NCI-H2107 (cell line): Measurements from ENCODE around the gene LZTR1.

ENCODE experiments used
- DNase-seq: peaks from one replicate; lab custom pipeline; 2025; lab: John Stamatoyannopoulos, UW

LZTR1 gene

GRCh38 chr22:20980938-20981722, 967 bp upstream of the LZTR1 start:
- no peak for DNase-seq

- DNase-seq = no peak
These were observed 426 bp downstream of the LZTR1 start for GRCh38 chr22:20982563-20982882.

- DNase-seq = no peak
These were observed 1.1 kb downstream of the LZTR1 start for GRCh38 chr22:20983081-20983771.

DNA sequence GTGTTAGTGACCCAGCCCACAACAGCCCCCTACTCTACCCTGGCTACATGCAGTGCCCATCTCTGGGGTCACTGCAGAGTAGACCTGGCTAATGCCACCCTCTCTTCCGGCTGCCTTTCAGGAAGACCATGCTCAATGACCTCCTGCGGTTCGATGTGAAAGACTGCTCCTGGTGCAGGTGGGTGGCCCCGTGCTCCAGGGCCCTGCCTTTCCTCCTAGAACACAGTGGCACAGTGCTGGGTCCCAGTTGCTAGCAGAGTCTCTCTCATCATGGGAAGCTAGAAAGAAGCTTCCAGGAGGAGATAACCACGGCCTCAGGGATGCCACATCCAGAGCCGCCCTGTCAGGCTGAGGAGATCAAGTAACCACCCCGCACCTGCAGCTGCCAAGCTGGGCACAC, 3.6 kb downstream of the LZTR1 start:
- DNase-seq = no peak

GRCh38 chr22:20986365-20986764, 4.3 kb downstream of the LZTR1 start:
- DNase-seq = no peak

- DNase-seq = no peak
These were observed 5.3 kb downstream of the LZTR1 start for GRCh38 chr22:20987375-20987774.

GRCh38 chr22:20988573-20989322, 6.7 kb downstream of the LZTR1 start:
- DNase-seq = no peak

DNA sequence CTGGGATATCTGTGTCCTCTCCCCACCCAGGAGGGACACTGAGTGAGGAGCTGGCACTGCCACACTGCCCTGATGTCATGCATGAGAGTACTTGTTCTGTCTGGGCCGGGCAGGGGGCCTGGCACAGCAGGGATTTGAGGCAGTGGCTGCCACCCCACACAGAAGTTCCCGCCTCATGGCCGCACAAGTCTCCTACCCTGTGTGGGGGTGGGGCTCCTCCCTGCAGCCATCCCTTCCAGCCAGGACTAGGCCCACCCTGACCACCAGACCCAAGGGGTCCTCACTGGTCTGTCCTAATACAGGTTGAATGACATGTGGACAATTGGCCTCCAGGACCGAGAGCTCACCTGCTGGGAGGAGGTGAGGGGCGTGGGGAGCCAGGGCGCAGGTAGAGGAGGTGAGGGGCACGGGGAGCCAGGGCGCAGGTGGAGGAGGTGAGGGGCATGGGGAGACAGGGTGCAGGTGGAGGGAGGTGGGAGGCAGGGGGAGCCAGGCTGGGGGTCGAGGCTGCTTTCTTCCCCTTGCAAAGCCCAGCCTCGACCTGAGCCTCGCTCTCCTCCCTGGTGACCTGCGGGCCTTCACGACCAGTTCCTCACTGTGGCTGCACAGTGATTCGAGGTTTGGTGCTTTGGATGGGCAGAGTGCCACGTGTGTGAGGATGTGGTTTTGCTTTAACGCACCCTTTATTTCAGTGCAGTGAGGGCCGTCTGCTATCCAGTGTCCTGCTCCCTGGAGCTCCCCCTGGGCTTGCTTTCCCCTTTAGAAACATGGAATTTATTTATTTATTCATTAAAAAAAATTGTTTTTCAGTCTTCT, 7.4 kb downstream of the LZTR1 start:
- DNase-seq = no peak

DNA sequence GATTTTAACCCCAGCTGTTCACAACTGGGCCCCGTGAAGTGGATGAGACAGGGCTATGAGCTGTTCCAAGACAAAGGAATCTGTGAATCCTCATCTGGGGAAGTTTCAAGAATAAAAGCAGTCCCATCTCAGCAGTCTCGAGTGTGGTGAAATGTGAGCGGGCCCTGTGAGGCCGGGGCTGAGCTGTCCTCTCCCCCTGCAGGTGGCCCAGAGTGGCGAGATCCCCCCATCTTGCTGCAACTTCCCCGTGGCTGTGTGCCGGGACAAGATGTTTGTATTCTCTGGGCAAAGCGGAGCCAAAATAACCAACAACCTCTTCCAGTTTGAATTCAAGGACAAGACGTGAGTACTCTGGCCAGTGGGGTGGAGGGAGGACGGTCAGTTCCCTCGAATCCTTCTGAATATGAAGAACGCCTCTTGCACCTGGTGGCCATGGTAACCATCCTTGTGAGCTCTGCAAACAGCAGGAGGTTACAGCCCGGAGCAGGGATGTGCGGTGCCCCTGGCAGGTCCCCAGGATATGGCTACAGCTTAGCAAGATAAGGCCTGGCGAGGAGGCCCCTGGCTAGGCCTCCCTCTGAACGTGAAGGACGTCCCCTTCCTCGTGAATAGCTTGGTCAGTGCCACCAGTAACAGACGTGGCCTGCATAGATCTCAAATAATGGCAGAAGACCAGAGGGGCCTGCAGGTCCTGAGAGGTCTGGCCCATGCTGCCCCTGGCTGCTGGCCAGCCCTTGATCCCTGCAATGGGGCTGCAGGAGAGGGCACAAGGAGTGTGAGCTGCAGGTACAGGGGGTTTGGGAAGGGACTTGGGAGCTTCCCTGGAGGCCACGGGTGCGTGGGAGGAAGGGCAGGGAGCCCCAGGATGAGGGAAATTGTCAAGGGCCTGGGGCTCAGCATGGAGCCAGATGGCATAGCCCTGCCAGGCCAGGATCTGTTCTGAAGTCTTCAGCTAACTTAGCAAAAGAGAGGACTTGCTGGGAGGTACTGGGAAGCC, 8.4 kb downstream of the LZTR1 start:
- DNase-seq = no peak

DNA sequence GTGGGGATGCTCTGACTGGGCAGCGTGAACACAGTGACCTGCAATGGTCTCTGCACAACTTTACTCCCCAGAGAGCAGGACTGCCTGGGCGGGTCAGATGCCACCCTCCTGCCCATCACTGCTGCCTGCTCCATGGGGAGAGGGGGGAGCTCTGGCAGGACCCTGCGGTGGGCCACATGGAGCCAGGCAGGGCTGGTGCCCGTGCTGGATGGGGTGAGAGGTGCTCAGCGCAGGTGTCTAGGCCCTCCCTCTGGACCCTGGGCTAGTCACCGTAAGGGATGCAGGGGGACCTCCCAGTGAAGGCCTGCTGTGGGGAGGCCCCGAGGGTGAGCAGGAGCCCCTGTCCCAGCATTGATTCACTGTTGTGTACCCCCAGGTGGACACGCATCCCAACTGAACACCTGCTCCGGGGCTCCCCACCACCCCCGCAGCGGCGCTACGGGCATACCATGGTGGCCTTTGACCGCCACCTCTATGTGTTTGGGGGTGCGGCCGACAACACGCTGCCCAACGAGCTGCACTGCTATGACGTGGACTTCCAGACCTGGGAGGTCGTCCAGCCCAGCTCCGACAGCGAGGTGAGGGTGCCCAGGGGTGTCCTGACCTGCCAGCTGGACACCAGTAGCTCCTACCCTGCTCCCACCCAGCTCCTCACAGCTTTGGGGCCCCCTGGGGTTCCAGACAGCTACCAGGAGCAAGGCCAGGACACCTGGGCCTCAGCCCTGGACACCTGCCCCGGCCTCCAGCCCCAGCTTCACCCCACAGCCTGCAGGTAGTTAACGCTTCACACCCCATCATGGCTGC, 9.4 kb downstream of the LZTR1 start:
- no peak for DNase-seq

DNA sequence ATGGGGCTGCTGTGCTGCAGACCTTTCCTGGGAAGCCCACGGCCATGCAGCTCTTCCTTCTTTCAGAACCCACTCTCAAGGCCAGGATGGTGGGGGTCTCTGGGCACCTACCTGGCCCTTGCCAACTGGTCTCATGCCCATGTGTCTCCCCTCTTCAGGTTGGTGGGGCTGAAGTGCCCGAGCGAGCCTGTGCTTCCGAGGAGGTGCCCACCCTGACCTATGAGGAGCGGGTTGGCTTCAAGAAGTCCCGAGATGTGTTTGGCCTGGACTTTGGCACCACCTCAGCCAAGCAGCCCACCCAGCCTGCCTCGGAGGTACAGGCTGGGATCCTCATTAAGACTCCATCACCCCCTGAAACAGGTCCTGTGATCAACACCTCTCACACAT, 10.0 kb downstream of the LZTR1 start:
- no peak for DNase-seq

GRCh38 chr22:20992456-20993303, 10.6 kb downstream of the LZTR1 start:
- DNase-seq = no peak

DNA sequence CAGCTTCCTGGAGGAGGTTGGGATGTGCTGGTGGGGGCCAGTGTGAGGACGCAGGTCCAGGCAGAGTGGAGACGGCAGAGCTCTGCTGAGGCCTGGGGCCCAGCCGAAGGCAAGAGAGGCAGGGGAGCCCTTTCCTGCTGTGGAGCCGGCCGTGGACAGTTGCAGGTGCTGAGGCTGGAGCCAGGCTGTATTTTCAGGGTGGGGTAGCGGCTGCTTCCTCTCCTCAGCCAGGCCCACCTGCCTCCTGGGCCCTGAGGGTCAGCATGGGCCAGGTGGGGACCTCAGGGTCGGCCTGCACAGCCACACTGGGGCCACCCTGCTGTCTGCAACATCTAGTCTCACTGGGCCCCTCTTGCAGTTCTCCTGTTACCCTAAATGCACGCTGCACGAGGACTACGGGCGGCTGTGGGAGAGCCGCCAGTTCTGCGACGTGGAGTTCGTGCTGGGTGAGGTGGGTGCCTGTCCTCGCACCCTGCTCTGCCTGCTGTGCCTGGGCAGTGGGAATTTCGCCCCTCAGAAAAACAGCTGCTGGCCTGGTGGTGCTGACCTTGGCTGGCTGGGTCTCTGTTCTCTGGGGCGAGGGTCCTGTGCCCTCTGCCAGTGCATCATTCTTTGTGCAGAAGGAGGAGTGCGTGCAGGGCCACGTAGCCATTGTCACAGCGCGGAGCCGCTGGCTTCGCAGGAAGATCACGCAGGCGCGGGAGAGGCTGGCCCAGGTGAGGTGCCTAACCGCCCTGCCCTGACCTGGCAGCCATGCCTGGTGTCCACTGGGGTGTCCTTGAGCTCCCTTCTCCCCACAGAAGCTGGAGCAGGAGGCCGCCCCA, 11.4 kb downstream of the LZTR1 start:
- DNase-seq = no peak

- DNase-seq = no peak
These were observed 12.2 kb downstream of the LZTR1 start for GRCh38 chr22:20994128-20994901.

- DNase-seq = no peak
These were observed 12.8 kb downstream of the LZTR1 start for GRCh38 chr22:20994902-20995241.

DNA sequence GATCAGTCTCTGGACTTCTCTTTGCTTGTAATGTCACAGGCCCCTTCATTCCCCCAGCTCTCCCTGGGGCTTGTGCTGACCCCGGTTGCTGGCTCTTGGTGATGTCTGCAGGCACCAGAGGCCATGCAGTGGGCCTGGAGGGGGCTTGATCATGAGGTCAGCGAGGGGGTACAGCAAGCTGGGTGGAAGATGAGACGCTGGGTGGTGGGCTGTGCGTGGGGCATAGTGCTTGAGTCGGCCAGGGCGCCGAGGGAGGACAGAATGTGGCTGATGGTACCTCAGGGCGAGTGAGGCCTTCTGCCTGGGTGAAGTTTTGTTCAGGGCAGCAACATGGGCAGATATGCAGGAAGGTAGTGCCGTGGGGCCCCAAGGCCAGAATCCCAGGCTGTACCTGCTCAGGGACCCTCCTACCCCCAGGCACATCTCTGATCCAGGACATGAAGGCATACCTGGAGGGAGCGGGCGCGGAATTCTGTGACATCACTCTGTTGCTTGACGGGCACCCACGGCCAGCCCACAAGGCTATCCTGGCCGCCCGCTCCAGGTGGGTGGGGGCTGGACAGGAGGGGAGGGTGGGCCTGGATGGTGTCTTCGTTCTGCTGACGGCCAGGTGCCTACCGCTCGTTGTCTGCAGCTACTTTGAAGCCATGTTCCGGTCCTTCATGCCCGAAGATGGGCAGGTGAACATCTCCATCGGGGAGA, 13.4 kb downstream of the LZTR1 start:
- DNase-seq = no peak

DNA sequence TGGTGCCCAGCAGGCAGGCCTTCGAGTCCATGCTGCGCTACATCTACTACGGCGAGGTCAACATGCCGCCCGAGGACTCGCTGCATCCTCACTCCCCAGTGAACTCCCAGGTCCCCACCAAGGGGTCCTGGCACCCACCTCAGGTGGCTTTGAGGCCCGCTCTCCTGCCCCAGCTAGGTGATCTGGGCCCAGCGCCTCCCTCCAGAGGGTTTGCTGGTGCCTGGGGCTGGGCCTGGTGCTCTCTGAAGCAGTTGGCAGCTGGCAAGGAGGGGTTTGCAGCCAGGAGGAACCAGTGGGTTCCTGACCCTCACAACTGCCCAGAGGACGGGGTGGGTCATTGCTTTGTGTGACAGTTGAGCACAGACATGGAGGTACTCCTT, 13.9 kb downstream of the LZTR1 start:
- DNase-seq = no peak
